ENCODE data around the gene ANKFY1. TPM values are rescaled to one million over a fixed set of nuclear protein-coding genes. Genes with fewer than 3 reads are reported as not detected.

ANKFY1 gene
- total and polyA plus RNA-seq, 9 of the 15 experiments (the other 6 are each of a cell fraction or from before 2014, with no cell fraction given), result 4.3 to 25.6 (median 12.2) TPM

GRCh38 chr17:4143563-4144421 lies 120.0 kb downstream of the ANKFY1 start (continued):
- TF ChIP-seq SMC3 (conservative IDR thresholded peaks at IDR 0.05; ENCODE audit: insufficient read depth, low read depth, low read length), result no peak
- 0 out of 4 replicates have a peak, but pooled peaks of 1 of the 2 experiments have one; percentile 14 for TF ChIP-seq MAZ (CRISPR knock-in tag; conservative IDR thresholded peaks at IDR 0.05 in 1 of 2, IDR thresholded peaks at IDR 0.05 in 1 of 2)
- no peak for TF ChIP-seq SMARCA5 (IDR thresholded peaks at IDR 0.05)
- peak; percentile 26 for TF ChIP-seq SP1 (CRISPR knock-in tag; IDR thresholded peaks at IDR 0.05)
- TF ChIP-seq ELK1 (CRISPR knock-in tag; IDR thresholded peaks at IDR 0.05), result no peak
- no peak for TF ChIP-seq IRF2 (CRISPR knock-in tag; IDR thresholded peaks at IDR 0.05)
- no peak for TF ChIP-seq ZNF707 (CRISPR knock-in tag; conservative IDR thresholded peaks at IDR 0.05)
- TF ChIP-seq ZBTB17 (CRISPR knock-in tag; IDR thresholded peaks at IDR 0.05), result peak; percentile 94
- TF ChIP-seq NFXL1 (CRISPR knock-in tag; IDR thresholded peaks at IDR 0.05), result no peak
- TF ChIP-seq THRA (IDR thresholded peaks at IDR 0.05), result no peak
- no peak for TF ChIP-seq ZSCAN32 (CRISPR knock-in tag; IDR thresholded peaks at IDR 0.05)
- peak; percentile 36 for TF ChIP-seq SAP30 (IDR thresholded peaks at IDR 0.05; ENCODE audit: borderline replicate concordance, insufficient read depth, low read depth, low read length, poor library complexity, severe bottlenecking)
- TF ChIP-seq ETS1 (conservative IDR thresholded peaks at IDR 0.05; ENCODE audit: control insufficient read depth, low read depth, low read length), result no peak; the same call in 1 of the 2 replicates
- TF ChIP-seq HMG20B (CRISPR knock-in tag; IDR thresholded peaks at IDR 0.05), result no peak
- peak; percentile 86 for TF ChIP-seq JUNB (CRISPR knock-in tag; conservative IDR thresholded peaks at IDR 0.05)
- no peak for TF ChIP-seq SNAPC5 (CRISPR knock-in tag; IDR thresholded peaks at IDR 0.05)
- TF ChIP-seq RBM14 (IDR thresholded peaks at IDR 0.05; ENCODE audit: borderline replicate concordance, insufficient read depth, low read depth, low read length), result no peak
- no peak for TF ChIP-seq CBX3 (IDR thresholded peaks at IDR 0.05; ENCODE audit: borderline replicate concordance in 1 of 2, low read length in 2 of 2)
- peak; percentile 33 for TF ChIP-seq CCNT2 (IDR thresholded peaks at IDR 0.05; ENCODE audit: borderline replicate concordance, extremely low read depth, insufficient read length, low read depth, low read length)
- TF ChIP-seq NCOR1 (IDR thresholded peaks at IDR 0.05), result no peak
- TF ChIP-seq ETV5 (CRISPR knock-in tag; IDR thresholded peaks at IDR 0.05; ENCODE audit: low read depth), result peak; percentile 23; the same call in 1 of the 2 replicates
- no peak for TF ChIP-seq ETV1 (tag; conservative IDR thresholded peaks at IDR 0.05; ENCODE audit: low read depth)
- no peak for TF ChIP-seq E2F5 (CRISPR knock-in tag; IDR thresholded peaks at IDR 0.05)

Data from K562 (cell line).